SK-N-SH treated with all-trans-retinoic acid at 6 μM for 48 hours (cell line): ENCODE data around the gene OR6M1.

ENCODE experiments used
- ATAC-seq: fragments of 200-7000 bp; cut with Tn5 transposase; 3 replicates; pipeline ENCODE4 v1.9.1; 2020; ENCODE audit warnings: mild to moderate bottlenecking, moderate library complexity
- ARNTL ChIP-seq: fragments of 450-650 bp; formaldehyde crosslinking; IDR thresholded peaks from 2 replicates; pipeline ENCODE4 v1.5.0; 2020; ENCODE audit warnings: low read depth, mild to moderate bottlenecking, moderate library complexity, borderline replicate concordance
- CREB5 ChIP-seq: fragments of 250-450 bp; sonication (Bioruptor Pico); IDR thresholded peaks from 2 replicates; pipeline ENCODE4 v1.5.1; 2020; ENCODE audit warnings: low read depth, mild to moderate bottlenecking, moderate library complexity
- CSDC2 ChIP-seq: fragments of 250-450 bp; sonication (Bioruptor Pico); IDR thresholded peaks from 2 replicates; pipeline ENCODE4 v1.5.0; 2020; ENCODE audit warnings: mild to moderate bottlenecking, moderate library complexity
- CSRNP3 ChIP-seq: fragments of 250-450 bp; sonication (Bioruptor Pico); IDR thresholded peaks from 2 replicates; pipeline ENCODE4 v1.5.1; 2021; ENCODE audit warnings: mild to moderate bottlenecking, moderate library complexity
- ESRRG ChIP-seq: fragments of 250-450 bp; sonication (Bioruptor Pico); IDR thresholded peaks from 2 replicates; pipeline ENCODE4 v1.6.1; 2021; ENCODE audit warnings: mild to moderate bottlenecking
- GLIS3 ChIP-seq: fragments of 250-450 bp; sonication (Bioruptor Pico); IDR thresholded peaks from 2 replicates; pipeline ENCODE4 v1.5.0; 2020; ENCODE audit warnings: mild to moderate bottlenecking, moderate library complexity
- OSR1 ChIP-seq: fragments of 250-450 bp; sonication (Bioruptor Pico); IDR thresholded peaks from 2 replicates; pipeline ENCODE4 v1.8.0; 2022; ENCODE audit warnings: moderate library complexity, mild to moderate bottlenecking, inconsistent platforms
- PATZ1 ChIP-seq: fragments of 250-450 bp; sonication (Bioruptor Pico); IDR thresholded peaks from 2 replicates; pipeline ENCODE4 v1.8.0; 2020; ENCODE audit warnings: mild to moderate bottlenecking, moderate library complexity, borderline replicate concordance
- POU6F1 ChIP-seq: fragments of 250-450 bp; sonication (Bioruptor Pico); IDR thresholded peaks from 2 replicates; pipeline ENCODE4 v1.8.0; 2021; ENCODE audit warnings: low read depth, mild to moderate bottlenecking, moderate library complexity, borderline replicate concordance
- PPARA ChIP-seq: fragments of 250-450 bp; sonication (Bioruptor Pico); IDR thresholded peaks from 2 replicates; pipeline ENCODE4 v1.5.0; 2020; ENCODE audit warnings: mild to moderate bottlenecking, borderline replicate concordance
- RARB ChIP-seq: fragments of 250-450 bp; sonication (Bioruptor Pico); IDR thresholded peaks from 2 replicates; pipeline ENCODE4 v1.8.0; 2021; ENCODE audit warnings: mild to moderate bottlenecking, moderate library complexity
- SNAI2 ChIP-seq: fragments of 250-450 bp; sonication (Bioruptor Pico); IDR thresholded peaks from 2 replicates; pipeline ENCODE4 v1.5.0; 2020; ENCODE audit warnings: mild to moderate bottlenecking, moderate library complexity
- TCF4 ChIP-seq: fragments of 250-450 bp; sonication (Bioruptor Pico); IDR thresholded peaks from 2 replicates; pipeline ENCODE4 v1.8.0; 2021; ENCODE audit warnings: mild to moderate bottlenecking, moderate library complexity, borderline replicate concordance
- TSHZ2 ChIP-seq: fragments of 250-450 bp; sonication (Bioruptor Pico); IDR thresholded peaks from 2 replicates; pipeline ENCODE4 v1.5.0; 2020; ENCODE audit warnings: mild to moderate bottlenecking, moderate library complexity
- ZFP3 ChIP-seq: fragments of 250-450 bp; sonication (Bioruptor Pico); IDR thresholded peaks from 2 replicates; pipeline ENCODE4 v1.5.0; 2020; ENCODE audit warnings: mild to moderate bottlenecking, moderate library complexity
- ZFP30 ChIP-seq: fragments of 450-650 bp; formaldehyde crosslinking; IDR thresholded peaks from 2 replicates; pipeline ENCODE4 v1.5.0; 2022; ENCODE audit warnings: mild to moderate bottlenecking, moderate library complexity
- ZNF565 ChIP-seq: fragments of 450-650 bp; formaldehyde crosslinking; conservative IDR thresholded peaks from 2 replicates; pipeline ENCODE4 v1.5.0; 2020; ENCODE audit warnings: low read depth, mild to moderate bottlenecking, moderate library complexity
- ZNF70 ChIP-seq: fragments of 450-650 bp; formaldehyde crosslinking; IDR thresholded peaks from 2 replicates; pipeline ENCODE4 v1.5.0; 2020; ENCODE audit warnings: mild to moderate bottlenecking, moderate library complexity
- ZNF8 ChIP-seq: fragments of 450-650 bp; formaldehyde crosslinking; IDR thresholded peaks from 2 replicates; pipeline ENCODE4 v1.5.0; 2020; ENCODE audit warnings: mild to moderate bottlenecking, moderate library complexity

The OR6M1 gene

GRCh38 chr11:123815122-123815521 is 9.0 kb upstream of the OR6M1 start:
- TF ChIP-seq OSR1 (CRISPR knock-in tag) (no peak), ZNF565 (no peak), CSRNP3 (no peak), PPARA (no peak)
- ATAC-seq: no peak

- no peak for TF ChIP-seq TCF4 (CRISPR knock-in tag)
- ATAC-seq: no peak
Measured at GRCh38 chr11:123801765-123802164, 4.4 kb downstream of the OR6M1 start.

GRCh38 chr11:123800036-123800435 is 6.1 kb downstream of the OR6M1 start:
- no peak for ATAC-seq
- TF ChIP-seq RARB (CRISPR knock-in tag): no peak
- TF ChIP-seq ZNF8 (CRISPR knock-in tag): no peak
- TF ChIP-seq CSDC2 (CRISPR knock-in tag): no peak

- ATAC-seq: no peak
- TF ChIP-seq OSR1 (CRISPR knock-in tag) (no peak), TSHZ2 (CRISPR knock-in tag) (no peak), ZFP3 (CRISPR knock-in tag) (no peak), CSRNP3 (no peak), CREB5 (CRISPR knock-in tag) (no peak), SNAI2 (CRISPR knock-in tag) (no peak), ARNTL (CRISPR knock-in tag) (no peak)
- TF ChIP-seq, all 23 proteins: peak for 0
Measured at GRCh38 chr11:123799438-123799837, 6.7 kb downstream of the OR6M1 start.

- no peak for ATAC-seq
- TF ChIP-seq ZNF565 (no peak), OSR1 (CRISPR knock-in tag) (no peak), ZFP30 (no peak), PPARA (no peak), TSHZ2 (CRISPR knock-in tag) (no peak), PATZ1 (CRISPR knock-in tag) (no peak), POU6F1 (CRISPR knock-in tag) (no peak), ZFP3 (CRISPR knock-in tag) (no peak), RARB (CRISPR knock-in tag) (no peak), ESRRG (CRISPR knock-in tag) (no peak), CSDC2 (CRISPR knock-in tag) (no peak), GLIS3 (CRISPR knock-in tag) (no peak), ZNF70 (CRISPR knock-in tag) (no peak)
Measured at GRCh38 chr11:123798513-123799252, 7.5 kb downstream of the OR6M1 start.
